Panc1 (cell line): Measurements from ENCODE around the gene UBE2Q2.

Experiments
- POLR2AphosphoS5 ChIP-seq: IDR thresholded peaks from 2 replicates; pipeline ENCODE4 v1.6.1; 2012; ENCODE audit warnings: mild to moderate bottlenecking, low read depth, low read length, moderate library complexity
- SIN3A ChIP-seq: IDR thresholded peaks from 2 replicates; pipeline ENCODE4 v1.6.1; 2012; ENCODE audit warnings: low read depth, mild to moderate bottlenecking, low read length, moderate library complexity, borderline replicate concordance; ENCODE audit not compliant: insufficient read depth
- TF ChIP-seq, protein P1 (sequence below): fragments of 450-650 bp; IDR thresholded peaks from 2 replicates; pipeline ENCODE4 v1.5.1; 2017; ENCODE audit warnings: mild to moderate bottlenecking
- TF ChIP-seq, protein P2 (sequence below), 2 experiments: IDR thresholded peaks; 2 replicates each; pipeline ENCODE4 v1.6.1; 2011 to 2012; ENCODE audit warnings: low read depth in 2 of 2, control low read depth in 1 of 2, low read length in 1 of 2, mild to moderate bottlenecking in 1 of 2, moderate library complexity in 1 of 2; ENCODE audit not compliant: insufficient read depth in 1 of 2

- TF ChIP-seq POLR2AphosphoS5 (no peak), SIN3A (no peak)
- TF ChIP-seq, protein P1, sequence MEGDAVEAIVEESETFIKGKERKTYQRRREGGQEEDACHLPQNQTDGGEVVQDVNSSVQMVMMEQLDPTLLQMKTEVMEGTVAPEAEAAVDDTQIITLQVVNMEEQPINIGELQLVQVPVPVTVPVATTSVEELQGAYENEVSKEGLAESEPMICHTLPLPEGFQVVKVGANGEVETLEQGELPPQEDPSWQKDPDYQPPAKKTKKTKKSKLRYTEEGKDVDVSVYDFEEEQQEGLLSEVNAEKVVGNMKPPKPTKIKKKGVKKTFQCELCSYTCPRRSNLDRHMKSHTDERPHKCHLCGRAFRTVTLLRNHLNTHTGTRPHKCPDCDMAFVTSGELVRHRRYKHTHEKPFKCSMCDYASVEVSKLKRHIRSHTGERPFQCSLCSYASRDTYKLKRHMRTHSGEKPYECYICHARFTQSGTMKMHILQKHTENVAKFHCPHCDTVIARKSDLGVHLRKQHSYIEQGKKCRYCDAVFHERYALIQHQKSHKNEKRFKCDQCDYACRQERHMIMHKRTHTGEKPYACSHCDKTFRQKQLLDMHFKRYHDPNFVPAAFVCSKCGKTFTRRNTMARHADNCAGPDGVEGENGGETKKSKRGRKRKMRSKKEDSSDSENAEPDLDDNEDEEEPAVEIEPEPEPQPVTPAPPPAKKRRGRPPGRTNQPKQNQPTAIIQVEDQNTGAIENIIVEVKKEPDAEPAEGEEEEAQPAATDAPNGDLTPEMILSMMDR, result no peak
- TF ChIP-seq, protein P2, sequence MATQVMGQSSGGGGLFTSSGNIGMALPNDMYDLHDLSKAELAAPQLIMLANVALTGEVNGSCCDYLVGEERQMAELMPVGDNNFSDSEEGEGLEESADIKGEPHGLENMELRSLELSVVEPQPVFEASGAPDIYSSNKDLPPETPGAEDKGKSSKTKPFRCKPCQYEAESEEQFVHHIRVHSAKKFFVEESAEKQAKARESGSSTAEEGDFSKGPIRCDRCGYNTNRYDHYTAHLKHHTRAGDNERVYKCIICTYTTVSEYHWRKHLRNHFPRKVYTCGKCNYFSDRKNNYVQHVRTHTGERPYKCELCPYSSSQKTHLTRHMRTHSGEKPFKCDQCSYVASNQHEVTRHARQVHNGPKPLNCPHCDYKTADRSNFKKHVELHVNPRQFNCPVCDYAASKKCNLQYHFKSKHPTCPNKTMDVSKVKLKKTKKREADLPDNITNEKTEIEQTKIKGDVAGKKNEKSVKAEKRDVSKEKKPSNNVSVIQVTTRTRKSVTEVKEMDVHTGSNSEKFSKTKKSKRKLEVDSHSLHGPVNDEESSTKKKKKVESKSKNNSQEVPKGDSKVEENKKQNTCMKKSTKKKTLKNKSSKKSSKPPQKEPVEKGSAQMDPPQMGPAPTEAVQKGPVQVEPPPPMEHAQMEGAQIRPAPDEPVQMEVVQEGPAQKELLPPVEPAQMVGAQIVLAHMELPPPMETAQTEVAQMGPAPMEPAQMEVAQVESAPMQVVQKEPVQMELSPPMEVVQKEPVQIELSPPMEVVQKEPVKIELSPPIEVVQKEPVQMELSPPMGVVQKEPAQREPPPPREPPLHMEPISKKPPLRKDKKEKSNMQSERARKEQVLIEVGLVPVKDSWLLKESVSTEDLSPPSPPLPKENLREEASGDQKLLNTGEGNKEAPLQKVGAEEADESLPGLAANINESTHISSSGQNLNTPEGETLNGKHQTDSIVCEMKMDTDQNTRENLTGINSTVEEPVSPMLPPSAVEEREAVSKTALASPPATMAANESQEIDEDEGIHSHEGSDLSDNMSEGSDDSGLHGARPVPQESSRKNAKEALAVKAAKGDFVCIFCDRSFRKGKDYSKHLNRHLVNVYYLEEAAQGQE (IDR thresholded peaks at IDR 0.05; ENCODE audit: insufficient read depth in 1 of 2, low read depth in 2 of 2, low read length in 1 of 2), result no peak
Measured at GRCh38 chr15:75849167-75849566, 5.9 kb downstream of the UBE2Q2 start.
